PC-3 (cell line): ENCODE results near the gene MB. TPM values are rescaled to one million over a fixed set of nuclear protein-coding genes. Genes with fewer than 3 reads are reported as not detected.

Experiments used
- ATAC-seq: fragments of 200-7000 bp; cut with Tn5 transposase; 2 replicates; pipeline ENCODE4 v1.9.1; 2020; ENCODE audit warnings: mild to moderate bottlenecking, moderate library complexity
- BruUV-seq: library from RNA; stranded (reverse); fragments of 400-500 nt; replicated peaks from 2 replicates; lab custom pipeline; 2021; lab: Mats Ljungman, UMichigan
- CTCF ChIA-PET: fragments of 300-600 bp; sonication (Branson Sonifier 250); formaldehyde crosslinking; loops from one replicate; lab custom pipeline; 2022; ENCODE audit warnings: antibody characterized with exemption; lab: Charles Lee
- POLR2A ChIA-PET: fragments of 300-600 bp; sonication (Branson Sonifier 250); formaldehyde crosslinking; loops from one replicate; lab custom pipeline; 2022; ENCODE audit warnings: antibody characterized with exemption; ENCODE audit not compliant: unreplicated experiment; lab: Charles Lee
- DNase-seq: peaks from one replicate; pipeline ENCODE4 v3.0.0-alpha.2; 2015
- H2AFZ ChIP-seq: fragments of 300-600 bp; sonication (generic); 2 replicates; pipeline ENCODE4 v1.6.0; 2016; ENCODE audit warnings: antibody characterized with exemption, low read length
- H3F3A ChIP-seq: fragments of 300-600 bp; sonication (generic); one replicate; pipeline ENCODE4 v1.6.0; 2017; ENCODE audit warnings: antibody characterized with exemption, low read length, control low read depth, mild to moderate bottlenecking; ENCODE audit not compliant: unreplicated experiment
- H3K27ac ChIP-seq: fragments of 300-600 bp; sonication (generic); 2 replicates; pipeline ENCODE4 v1.5.1; 2016; ENCODE audit warnings: mild to moderate bottlenecking, low read length
- H3K27me3 ChIP-seq: fragments of 300-600 bp; sonication (generic); 2 replicates; pipeline ENCODE4 v1.6.1; 2016; ENCODE audit warnings: low read length, mixed read lengths
- H3K36me3 ChIP-seq: fragments of 300-600 bp; sonication (generic); 2 replicates; pipeline ENCODE4 v1.6.1; 2016; ENCODE audit warnings: low read depth, mixed run types, low read length, mixed read lengths
- H3K4me1 ChIP-seq: fragments of 300-600 bp; sonication (generic); 2 replicates; pipeline ENCODE4 v1.5.1; 2016; ENCODE audit warnings: low read length; ENCODE audit not compliant: insufficient read depth
- H3K4me2 ChIP-seq: fragments of 300-600 bp; sonication (generic); 2 replicates; pipeline ENCODE4 v1.6.0; 2016; ENCODE audit warnings: low read length
- H3K4me3 ChIP-seq: fragments of 300-600 bp; sonication (generic); 2 replicates; pipeline ENCODE4 v1.5.1; 2016; ENCODE audit warnings: mild to moderate bottlenecking, low read length, mixed read lengths
- H3K79me2 ChIP-seq: fragments of 300-600 bp; sonication (generic); 2 replicates; pipeline ENCODE4 v1.6.1; 2017; ENCODE audit warnings: low read length, mixed read lengths
- H3K9ac ChIP-seq: fragments of 300-600 bp; sonication (generic); 2 replicates; pipeline ENCODE4 v1.6.0; 2016; ENCODE audit warnings: mild to moderate bottlenecking, low read length
- H3K9me2 ChIP-seq: fragments of 300-600 bp; sonication (generic); replicated peaks from 2 replicates; pipeline ENCODE4 v1.6.1; 2016; ENCODE audit warnings: mixed run types, low read length, mixed read lengths
- H3K9me3 ChIP-seq: fragments of 300-600 bp; sonication (generic); 2 replicates; pipeline ENCODE4 v1.6.1; 2016; ENCODE audit warnings: low read length, mixed read lengths
- H4K20me1 ChIP-seq: fragments of 300-600 bp; sonication (generic); 2 replicates; pipeline ENCODE4 v1.6.1; 2016; ENCODE audit warnings: low read length, mixed read lengths
- EZH2 ChIP-seq: fragments of 300-600 bp; sonication (generic); IDR thresholded peaks from one replicate; pipeline ENCODE4 v1.6.1; 2017; ENCODE audit warnings: antibody characterized with exemption, mild to moderate bottlenecking, low read length; ENCODE audit not compliant: unreplicated experiment
- EZH2phosphoT487 ChIP-seq: fragments of 300-600 bp; sonication (generic); IDR thresholded peaks from 2 replicates; pipeline ENCODE4 v1.6.1; 2018; ENCODE audit warnings: mild to moderate bottlenecking, antibody characterized with exemption, low read length, borderline replicate concordance
- intact Hi-C: fragments of 100-400 bp; cut with micrococcal nuclease; formaldehyde crosslinking; loops from 2 replicates; pipeline ENCODE4 v1.9.0; 2023
- total RNA-seq: library from RNA; depleted of rRNA; stranded (reverse); fragments of >200 nt; gene quantifications from 2 replicates; pipeline ENCODE4 v1.2.3, GENCODE V29; 2014
- TF ChIP-seq, protein P1 (sequence below): fragments of 300-600 bp; sonication (generic); conservative IDR thresholded peaks from 2 replicates; pipeline ENCODE4 v1.5.1; 2017; ENCODE audit warnings: antibody characterized with exemption, low read depth, mild to moderate bottlenecking, low read length

The MB gene
- total RNA-seq, 1 experiment from 2014 or later: 14.6 TPM

DNA sequence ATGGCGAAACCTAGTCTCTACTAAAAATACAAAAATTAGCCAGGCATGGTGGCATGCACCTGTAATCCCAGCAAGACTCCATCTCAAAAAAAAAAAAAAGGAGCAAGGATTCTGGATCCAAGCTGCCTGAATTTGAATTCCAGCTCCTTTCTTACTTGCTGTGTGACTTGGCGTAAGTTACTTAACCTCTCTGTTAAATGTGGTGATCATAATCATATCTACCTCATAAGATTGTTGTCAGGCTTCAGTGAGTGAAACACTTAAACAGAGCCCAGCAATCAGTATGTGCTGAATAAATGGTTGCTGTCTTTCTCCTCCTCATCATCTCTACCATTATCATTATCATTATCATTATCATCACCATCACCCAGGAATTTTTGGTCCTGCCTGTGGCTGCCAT, 2.7 kb downstream of the MB start:
- Histone ChIP-seq H3K4me1 (no peaks in the 10 kb centered on the region), H3K4me3 (no peak overlapping the region), H3K27ac (no peak overlapping the region), H3F3A (no peaks in the 10 kb centered on the region), H3K9me3 (no peaks in the 10 kb centered on the region), H3K4me2 (no peak overlapping the region), H3K9me2 (no peaks in the 10 kb centered on the region), H3K27me3 (no peaks in the 10 kb centered on the region), H2AFZ (no peak overlapping the region), H3K36me3 (no peaks in the 10 kb centered on the region), H4K20me1 (no peaks in the 10 kb centered on the region), H3K79me2 (no peaks in the 10 kb centered on the region), H3K9ac (no peak overlapping the region)
- ChIA-PET CTCF (no interaction called here), POLR2A (no interaction called here)
- intact Hi-C loops: no loop called here
- ATAC-seq (no peak), DNase-seq (no peak)
- TF ChIP-seq, protein P1, sequence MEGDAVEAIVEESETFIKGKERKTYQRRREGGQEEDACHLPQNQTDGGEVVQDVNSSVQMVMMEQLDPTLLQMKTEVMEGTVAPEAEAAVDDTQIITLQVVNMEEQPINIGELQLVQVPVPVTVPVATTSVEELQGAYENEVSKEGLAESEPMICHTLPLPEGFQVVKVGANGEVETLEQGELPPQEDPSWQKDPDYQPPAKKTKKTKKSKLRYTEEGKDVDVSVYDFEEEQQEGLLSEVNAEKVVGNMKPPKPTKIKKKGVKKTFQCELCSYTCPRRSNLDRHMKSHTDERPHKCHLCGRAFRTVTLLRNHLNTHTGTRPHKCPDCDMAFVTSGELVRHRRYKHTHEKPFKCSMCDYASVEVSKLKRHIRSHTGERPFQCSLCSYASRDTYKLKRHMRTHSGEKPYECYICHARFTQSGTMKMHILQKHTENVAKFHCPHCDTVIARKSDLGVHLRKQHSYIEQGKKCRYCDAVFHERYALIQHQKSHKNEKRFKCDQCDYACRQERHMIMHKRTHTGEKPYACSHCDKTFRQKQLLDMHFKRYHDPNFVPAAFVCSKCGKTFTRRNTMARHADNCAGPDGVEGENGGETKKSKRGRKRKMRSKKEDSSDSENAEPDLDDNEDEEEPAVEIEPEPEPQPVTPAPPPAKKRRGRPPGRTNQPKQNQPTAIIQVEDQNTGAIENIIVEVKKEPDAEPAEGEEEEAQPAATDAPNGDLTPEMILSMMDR: no peak
- TF ChIP-seq EZH2 (no peak), EZH2phosphoT487 (no peak)
- BruUV-seq: no TSS peak

GRCh38 chr22:35612903-35613302, 4.2 kb downstream of the MB start:
- TF ChIP-seq, protein P1: no peak
- TF ChIP-seq EZH2phosphoT487 (no peak), EZH2 (no peak)
- ChIA-PET CTCF (no interaction called here), POLR2A (no interaction called here)
- intact Hi-C loops: no loop called here
- no peaks in the 10 kb centered on the region for H3K79me2 ChIP-seq
- no peaks in the 10 kb centered on the region for H3K27me3 ChIP-seq
- no peak overlapping the region for H3K4me2 ChIP-seq
- H3K9ac ChIP-seq: no peak overlapping the region
- no TSS peak for BruUV-seq
- no peaks in the 10 kb centered on the region for H3K36me3 ChIP-seq
- H4K20me1 ChIP-seq: no peaks in the 10 kb centered on the region
- no peak overlapping the region for H3K4me3 ChIP-seq
- H3F3A ChIP-seq: no peaks in the 10 kb centered on the region
- H2AFZ ChIP-seq: no peak overlapping the region
- H3K4me1 ChIP-seq: no peaks in the 10 kb centered on the region
- no peak overlapping the region for H3K27ac ChIP-seq
- no peaks in the 10 kb centered on the region for H3K9me2 ChIP-seq
- DNase-seq (no peak), ATAC-seq (no peak)
- no peaks in the 10 kb centered on the region for H3K9me3 ChIP-seq

- H3K9me2 ChIP-seq: no peaks in the 10 kb centered on the region
- no TSS peak for BruUV-seq
- no peak overlapping the region for H2AFZ ChIP-seq
- DNase-seq: no peak
- H3K9ac ChIP-seq: no peak overlapping the region
- intact Hi-C loops: no loop called here
- ChIA-PET POLR2A (no interaction called here), CTCF (no interaction called here)
- no peak for ATAC-seq
- no peaks in the 10 kb centered on the region for H3F3A ChIP-seq
- no peaks in the 10 kb centered on the region for H3K79me2 ChIP-seq
- no peaks in the 10 kb centered on the region for H3K27me3 ChIP-seq
- no peaks in the 10 kb centered on the region for H4K20me1 ChIP-seq
- TF ChIP-seq EZH2 (no peak), EZH2phosphoT487 (no peak)
- TF ChIP-seq, protein P1: no peak
- H3K4me3 ChIP-seq: no peak overlapping the region
- H3K4me1 ChIP-seq: peaks cover 2% of the 10 kb centered on the region
- H3K36me3 ChIP-seq: no peaks in the 10 kb centered on the region
- no peak overlapping the region for H3K4me2 ChIP-seq
- no peaks in the 10 kb centered on the region for H3K9me3 ChIP-seq
- H3K27ac ChIP-seq: no peak overlapping the region
These were observed 5.1 kb downstream of the MB start for GRCh38 chr22:35611891-35612576.
